HG03045 (cell line): ENCODE results near the gene WWOX.

Source experiments
- ATAC-seq: cut with Tn5 transposase; IDR thresholded peaks from one replicate; pipeline ENCODE4 v1.9.1; 2021; ENCODE audit warnings: mild to moderate bottlenecking, moderate library complexity; ENCODE audit not compliant: unreplicated experiment

The WWOX gene

GRCh38 chr16:78102865-78103264 lies 3.4 kb downstream of the WWOX start:
- no peak for ATAC-seq

GRCh38 chr16:78105517-78105916 lies 6.1 kb downstream of the WWOX start:
- no peak for ATAC-seq

- ATAC-seq = no peak
Observed at GRCh38 chr16:78106686-78107085, 7.2 kb downstream of the WWOX start.

GRCh38 chr16:78108451-78108850 lies 9.0 kb downstream of the WWOX start:
- no peak for ATAC-seq

- ATAC-seq = no peak
Observed at GRCh38 chr16:78113258-78113657, 13.8 kb downstream of the WWOX start.

- ATAC-seq = no peak
Observed at GRCh38 chr16:78115659-78116058, 16.2 kb downstream of the WWOX start.

- no peak for ATAC-seq
Observed at GRCh38 chr16:78116946-78117345, 17.5 kb downstream of the WWOX start.

- no peak for ATAC-seq
Observed at GRCh38 chr16:78117391-78117790, 17.9 kb downstream of the WWOX start.

- no peak for ATAC-seq
Observed at GRCh38 chr16:78118469-78119025, 19.1 kb downstream of the WWOX start.

- no peak for ATAC-seq
Observed at GRCh38 chr16:78122774-78123315, 23.4 kb downstream of the WWOX start.

GRCh38 chr16:78125112-78125844 lies 25.8 kb downstream of the WWOX start:
- no peak for ATAC-seq

- ATAC-seq = no peak
Observed at GRCh38 chr16:78126662-78127061, 27.2 kb downstream of the WWOX start.

- no peak for ATAC-seq
Observed at GRCh38 chr16:78127130-78127529, 27.7 kb downstream of the WWOX start.

- ATAC-seq = no peak
Observed at GRCh38 chr16:78128913-78129312, 29.5 kb downstream of the WWOX start.

GRCh38 chr16:78129349-78129748 lies 29.9 kb downstream of the WWOX start:
- ATAC-seq = no peak

- ATAC-seq = no peak
Observed at GRCh38 chr16:78130083-78130608, 30.7 kb downstream of the WWOX start.

- no peak for ATAC-seq
Observed at GRCh38 chr16:78130950-78131349, 31.5 kb downstream of the WWOX start.

GRCh38 chr16:78133919-78134318 lies 34.5 kb downstream of the WWOX start:
- ATAC-seq = no peak

- no peak for ATAC-seq
Observed at GRCh38 chr16:78134944-78135619, 35.6 kb downstream of the WWOX start.

GRCh38 chr16:78137179-78137578 lies 37.7 kb downstream of the WWOX start:
- ATAC-seq = no peak

- no peak for ATAC-seq
Observed at GRCh38 chr16:78137782-78138616, 38.5 kb downstream of the WWOX start.
